ENCODE data around the gene DNAJC6. TPM values are rescaled to one million over a fixed set of nuclear protein-coding genes. Genes with fewer than 3 reads are reported as not detected.

DNAJC6 gene
- total and polyA plus RNA-seq, 9 donors = 0.60 to 1.2 (median 0.81) TPM

- 88% methylated on average over 4 of the region's 7 CpGs for WGBS (ENCODE audit: insufficient coverage)
- Histone ChIP-seq H3K9me3 (replicated peaks; ENCODE audit: control insufficient read depth, low read depth, low read length) (no peaks in the 10 kb centered on the region), H3K4me1 (ENCODE audit: control insufficient read depth, insufficient read depth, low read length) (no peaks in the 10 kb centered on the region), H3K27ac (ENCODE audit: low read length) (no peak overlapping the region), H3K27me3 (ENCODE audit: control insufficient read depth, insufficient read depth, low read length) (no peaks in the 10 kb centered on the region), H3K4me3 (ENCODE audit: low read length) (no peak overlapping the region), H3K36me3 (ENCODE audit: control insufficient read depth, insufficient read depth, low read length) (no peaks in the 10 kb centered on the region)
- no peak for DNase-seq
These were observed 45.8 kb downstream of the DNAJC6 start for GRCh38 chr1:65355031-65355712.

GRCh38 chr1:65357291-65357960 is 48.1 kb downstream of the DNAJC6 start:
- no CpG with 5 or more reads among the region's 6 CpGs for whole genome bisulfite sequencing (ENCODE audit: insufficient coverage)
- Histone ChIP-seq H3K4me1 (ENCODE audit: control insufficient read depth, insufficient read depth, low read length) (no peaks in the 10 kb centered on the region), H3K9me3 (replicated peaks; ENCODE audit: control insufficient read depth, low read depth, low read length) (no peaks in the 10 kb centered on the region), H3K4me3 (ENCODE audit: low read length) (no peak overlapping the region), H3K27ac (ENCODE audit: low read length) (no peak overlapping the region), H3K36me3 (ENCODE audit: control insufficient read depth, insufficient read depth, low read length) (no peaks in the 10 kb centered on the region), H3K27me3 (ENCODE audit: control insufficient read depth, insufficient read depth, low read length) (no peaks in the 10 kb centered on the region)
- DNase-seq = no peak

- WGBS (ENCODE audit: insufficient coverage) = 74% methylated on average over 2 of the region's 3 CpGs
- Histone ChIP-seq H3K9me3 (replicated peaks; ENCODE audit: control insufficient read depth, low read depth, low read length) (no peaks in the 10 kb centered on the region), H3K4me1 (ENCODE audit: control insufficient read depth, insufficient read depth, low read length) (no peaks in the 10 kb centered on the region), H3K27ac (ENCODE audit: low read length) (no peak overlapping the region), H3K27me3 (ENCODE audit: control insufficient read depth, insufficient read depth, low read length) (no peaks in the 10 kb centered on the region), H3K36me3 (ENCODE audit: control insufficient read depth, insufficient read depth, low read length) (no peaks in the 10 kb centered on the region), H3K4me3 (ENCODE audit: low read length) (no peak overlapping the region)
- DNase-seq = no peak
These were observed 50.5 kb downstream of the DNAJC6 start for GRCh38 chr1:65359888-65360287.

- Histone ChIP-seq H3K36me3 (ENCODE audit: control insufficient read depth, insufficient read depth, low read length) (no peaks in the 10 kb centered on the region), H3K27me3 (ENCODE audit: control insufficient read depth, insufficient read depth, low read length) (no peaks in the 10 kb centered on the region), H3K4me1 (ENCODE audit: control insufficient read depth, insufficient read depth, low read length) (no peaks in the 10 kb centered on the region), H3K27ac (ENCODE audit: low read length) (no peak overlapping the region), H3K9me3 (replicated peaks; ENCODE audit: control insufficient read depth, low read depth, low read length) (no peaks in the 10 kb centered on the region), H3K4me3 (ENCODE audit: low read length) (no peak overlapping the region)
- DNase-seq = no peak
- whole genome bisulfite sequencing (ENCODE audit: insufficient coverage) = 30% methylated on average over 5 of the region's 5 CpGs
These were observed 51.3 kb downstream of the DNAJC6 start for GRCh38 chr1:65360648-65361047.

GRCh38 chr1:65362545-65362944 is 53.2 kb downstream of the DNAJC6 start:
- Histone ChIP-seq H3K27ac (ENCODE audit: low read length) (no peak overlapping the region), H3K4me3 (ENCODE audit: low read length) (no peak overlapping the region), H3K36me3 (ENCODE audit: control insufficient read depth, insufficient read depth, low read length) (no peaks in the 10 kb centered on the region), H3K4me1 (ENCODE audit: control insufficient read depth, insufficient read depth, low read length) (no peaks in the 10 kb centered on the region), H3K27me3 (ENCODE audit: control insufficient read depth, insufficient read depth, low read length) (no peaks in the 10 kb centered on the region), H3K9me3 (replicated peaks; ENCODE audit: control insufficient read depth, low read depth, low read length) (no peaks in the 10 kb centered on the region)
- WGBS (ENCODE audit: insufficient coverage) = no CpG with 5 or more reads among the region's 3 CpGs
- DNase-seq = no peak

GRCh38 chr1:65363484-65363883 is 54.1 kb downstream of the DNAJC6 start:
- no CpG with 5 or more reads among the region's 2 CpGs for WGBS (ENCODE audit: insufficient coverage)
- DNase-seq = no peak
- no peaks in the 10 kb centered on the region for H3K27me3 ChIP-seq (ENCODE audit: control insufficient read depth, insufficient read depth, low read length)

GRCh38 chr1:65368403-65368802 is 59.1 kb downstream of the DNAJC6 start:
- DNase-seq = no peak
- H3K27me3 ChIP-seq (ENCODE audit: control insufficient read depth, insufficient read depth, low read length) = no peaks in the 10 kb centered on the region
- H3K36me3 ChIP-seq (ENCODE audit: control insufficient read depth, insufficient read depth, low read length) = no peaks in the 10 kb centered on the region
- H3K4me1 ChIP-seq (ENCODE audit: control insufficient read depth, insufficient read depth, low read length) = no peaks in the 10 kb centered on the region
- no peak overlapping the region for H3K27ac ChIP-seq (ENCODE audit: low read length)
- no peaks in the 10 kb centered on the region for H3K9me3 ChIP-seq (replicated peaks; ENCODE audit: control insufficient read depth, low read depth, low read length)
- 80% methylated on average over 2 of the region's 2 CpGs for WGBS (ENCODE audit: insufficient coverage)
- H3K4me3 ChIP-seq (ENCODE audit: low read length) = no peak overlapping the region

More at GRCh38 chr1:65363484-65363883, 54.1 kb downstream of the DNAJC6 start:
- H3K4me1 ChIP-seq (ENCODE audit: control insufficient read depth, insufficient read depth, low read length) = no peaks in the 10 kb centered on the region
- H3K27ac ChIP-seq (ENCODE audit: low read length) = no peak overlapping the region
- H3K4me3 ChIP-seq (ENCODE audit: low read length) = no peak overlapping the region
- H3K9me3 ChIP-seq (replicated peaks; ENCODE audit: control insufficient read depth, low read depth, low read length) = no peaks in the 10 kb centered on the region
- no peaks in the 10 kb centered on the region for H3K36me3 ChIP-seq (ENCODE audit: control insufficient read depth, insufficient read depth, low read length)

- Histone ChIP-seq H3K36me3 (ENCODE audit: control insufficient read depth, insufficient read depth, low read length) (no peaks in the 10 kb centered on the region), H3K27me3 (ENCODE audit: control insufficient read depth, insufficient read depth, low read length) (no peaks in the 10 kb centered on the region), H3K4me1 (ENCODE audit: control insufficient read depth, insufficient read depth, low read length) (no peaks in the 10 kb centered on the region), H3K4me3 (ENCODE audit: low read length) (no peak overlapping the region), H3K27ac (ENCODE audit: low read length) (no peak overlapping the region), H3K9me3 (replicated peaks; ENCODE audit: control insufficient read depth, low read depth, low read length) (no peaks in the 10 kb centered on the region)
- DNase-seq = no peak
- 86% methylated on average over 1 of the region's 3 CpGs for WGBS (ENCODE audit: insufficient coverage)
These were observed 62.2 kb downstream of the DNAJC6 start for GRCh38 chr1:65371544-65371943.

GRCh38 chr1:65372557-65372956 is 63.2 kb downstream of the DNAJC6 start:
- Histone ChIP-seq H3K4me1 (ENCODE audit: control insufficient read depth, insufficient read depth, low read length) (no peaks in the 10 kb centered on the region), H3K27ac (ENCODE audit: low read length) (no peak overlapping the region), H3K4me3 (ENCODE audit: low read length) (no peak overlapping the region), H3K36me3 (ENCODE audit: control insufficient read depth, insufficient read depth, low read length) (no peaks in the 10 kb centered on the region), H3K9me3 (replicated peaks; ENCODE audit: control insufficient read depth, low read depth, low read length) (no peaks in the 10 kb centered on the region), H3K27me3 (ENCODE audit: control insufficient read depth, insufficient read depth, low read length) (no peaks in the 10 kb centered on the region)
- WGBS (ENCODE audit: insufficient coverage) = no CpG with 5 or more reads among the region's 1 CpG
- DNase-seq = no peak

GRCh38 chr1:65377496-65378246 is 68.3 kb downstream of the DNAJC6 start:
- Histone ChIP-seq H3K4me3 (ENCODE audit: low read length) (no peak overlapping the region), H3K27me3 (ENCODE audit: control insufficient read depth, insufficient read depth, low read length) (no peaks in the 10 kb centered on the region), H3K9me3 (replicated peaks; ENCODE audit: control insufficient read depth, low read depth, low read length) (no peaks in the 10 kb centered on the region), H3K27ac (ENCODE audit: low read length) (no peak overlapping the region), H3K36me3 (ENCODE audit: control insufficient read depth, insufficient read depth, low read length) (no peaks in the 10 kb centered on the region), H3K4me1 (ENCODE audit: control insufficient read depth, insufficient read depth, low read length) (no peaks in the 10 kb centered on the region)
- WGBS (ENCODE audit: insufficient coverage) = 53% methylated on average over 1 of the region's 4 CpGs
- no peak for DNase-seq

Data from muscle of leg (tissue), 11 donors.